ENCODE results near the gene NKAIN2.
"Not testable (repeated sequence)": the region's sequence is repeated elsewhere in the genome, so short reads cannot be mapped to it uniquely, and the experiment has no call there.

Gene NKAIN2

GRCh38 chr6:124233221-124233620 is 429.6 kb downstream of the NKAIN2 start:
- DNase-seq: no peak

GRCh38 chr6:124234801-124235200 is 431.1 kb downstream of the NKAIN2 start:
- peak; percentile 9 for DNase-seq

GRCh38 chr6:124237911-124238310 is 434.2 kb downstream of the NKAIN2 start:
- DNase-seq: no peak

GRCh38 chr6:124238408-124238807 is 434.7 kb downstream of the NKAIN2 start:
- not testable (repeated sequence) for DNase-seq

GRCh38 chr6:124254941-124255685 is 451.4 kb downstream of the NKAIN2 start:
- peak; percentile 3 for DNase-seq

- no peak for DNase-seq
Measured at GRCh38 chr6:124260337-124260736, 456.7 kb downstream of the NKAIN2 start.

GRCh38 chr6:124269733-124270132 is 466.1 kb downstream of the NKAIN2 start:
- DNase-seq: no peak

- no peak for DNase-seq
Measured at GRCh38 chr6:124273701-124274100, 470.0 kb downstream of the NKAIN2 start.

GRCh38 chr6:124282541-124282940 is 478.9 kb downstream of the NKAIN2 start:
- DNase-seq: no peak

GRCh38 chr6:124283486-124283885 is 479.8 kb downstream of the NKAIN2 start:
- no peak for DNase-seq

GRCh38 chr6:124285146-124285545 is 481.5 kb downstream of the NKAIN2 start:
- DNase-seq: no peak

- no peak for DNase-seq
Measured at GRCh38 chr6:124294574-124295200, 491.0 kb downstream of the NKAIN2 start.

- DNase-seq: no peak
Measured at GRCh38 chr6:124297507-124297906, 493.8 kb downstream of the NKAIN2 start.

GRCh38 chr6:124298730-124299129 is 495.1 kb downstream of the NKAIN2 start:
- peak; percentile 2 for DNase-seq

GRCh38 chr6:124300907-124301306 is 497.2 kb downstream of the NKAIN2 start:
- not testable (repeated sequence) for DNase-seq

GRCh38 chr6:124303971-124304370 is 500.3 kb downstream of the NKAIN2 start:
- DNase-seq: no peak

GRCh38 chr6:124310139-124310538 is 506.5 kb downstream of the NKAIN2 start:
- no peak for DNase-seq

- no peak for DNase-seq
Measured at GRCh38 chr6:124319410-124319809, 515.7 kb downstream of the NKAIN2 start.

- no peak for DNase-seq
Measured at GRCh38 chr6:124324237-124324636, 520.6 kb downstream of the NKAIN2 start.

- no peak for DNase-seq
Measured at GRCh38 chr6:124330197-124330596, 526.5 kb downstream of the NKAIN2 start.

- DNase-seq: no peak
Measured at GRCh38 chr6:124334359-124334758, 530.7 kb downstream of the NKAIN2 start.

GRCh38 chr6:124339610-124340334 is 536.1 kb downstream of the NKAIN2 start:
- no peak for DNase-seq

GRCh38 chr6:124348339-124348738 is 544.7 kb downstream of the NKAIN2 start:
- DNase-seq: not testable (repeated sequence)

- DNase-seq: no peak
Measured at GRCh38 chr6:124355146-124355545, 551.5 kb downstream of the NKAIN2 start.
